B cell (primary cell): ENCODE data around the gene HSDL2. TPM values are rescaled to one million over a fixed set of nuclear protein-coding genes. Genes with fewer than 3 reads are reported as not detected.

Experiments
- ATAC-seq: fragments of 200-7000 bp; cut with Tn5 transposase; one replicate; pipeline ENCODE4 v1.10.0; 2021; ENCODE audit warnings: low read depth, mild to moderate bottlenecking, moderate number of reproducible peaks, moderate library complexity
- CTCF ChIA-PET: fragments of 350-600 bp; sonication (Branson Sonifier 250); formaldehyde crosslinking; loops from one replicate; lab custom pipeline; 2021; ENCODE audit warnings: antibody characterized with exemption, inconsistent platforms; lab: Charles Lee
- POLR2A ChIA-PET: fragments of 350-600 bp; sonication (Branson Sonifier 250); formaldehyde crosslinking; loops from one replicate; lab custom pipeline; 2021; ENCODE audit warnings: antibody characterized with exemption; lab: Charles Lee
- DNase-seq: peaks from one replicate; pipeline ENCODE4 v3.0.0; 2013
- H2AFZ ChIP-seq: 2 replicates; pipeline ENCODE4 v1.6.1; 2012; ENCODE audit warnings: mild to moderate bottlenecking, low read depth, low read length; ENCODE audit not compliant: insufficient read depth, poor library complexity, severe bottlenecking
- H3K27ac ChIP-seq, 2 donors: 1 replicate in 1 of 2; 2 replicates in 1 of 2; pipeline ENCODE4 v1.5.1; 2012 to 2013; ENCODE audit warnings: low read length in 2 of 2, mild to moderate bottlenecking in 2 of 2, moderate library complexity in 1 of 2
- H3K27me3 ChIP-seq, 4 experiments: fragments of 200-600 bp in 1 of 4; sonication (generic) in 1 of 4; replicated peaks in 1 of 4; 1 replicate in 2 of 4; 2 replicates in 2 of 4; pipeline versions ENCODE4 v1.6.1 to v1.7.0; 2013 to 2016; ENCODE audit warnings: low read length in 3 of 4, mild to moderate bottlenecking in 2 of 4, mixed read lengths in 1 of 4, moderate library complexity in 1 of 4; ENCODE audit not compliant: insufficient read depth in 4 of 4, control insufficient read depth in 3 of 4; ENCODE audit errors: control extremely low read depth in 1 of 4
- H3K36me3 ChIP-seq, 2 experiments: replicated peaks in 1 of 2; 1 replicate in 1 of 2; 2 replicates in 1 of 2; pipeline versions ENCODE4 v1.6.1 to v1.7.1; 2013; ENCODE audit warnings: low read length in 1 of 2; ENCODE audit not compliant: insufficient read depth in 2 of 2, control insufficient read depth in 1 of 2; ENCODE audit errors: control extremely low read depth in 1 of 2, extremely low read depth in 1 of 2
- H3K4me1 ChIP-seq, 2 donors: fragments of 200-600 bp in 1 of 2; sonication (generic) in 1 of 2; 1 replicate in 1 of 2; 2 replicates in 1 of 2; pipeline versions ENCODE4 v1.5.1 to v1.6.1; 2013 to 2017; ENCODE audit warnings: low read length in 2 of 2; ENCODE audit not compliant: control insufficient read depth in 2 of 2, insufficient read depth in 2 of 2
- H3K4me2 ChIP-seq: replicated peaks from 2 replicates; pipeline ENCODE3; 2012; ENCODE audit warnings: mild to moderate bottlenecking, low read depth, low read length; ENCODE audit not compliant: poor library complexity, severe bottlenecking
- H3K4me3 ChIP-seq, 5 experiments: fragments of 200-600 bp in 1 of 5; sonication (generic) in 1 of 5; 1 replicate in 3 of 5; 2 replicates in 2 of 5; pipeline versions ENCODE4 v1.5.1 to v1.7.0; 2011 to 2016; ENCODE audit warnings: low read length in 4 of 5, mild to moderate bottlenecking in 4 of 5, low read depth in 2 of 5, control low read depth in 1 of 5, moderate library complexity in 1 of 5; ENCODE audit not compliant: insufficient read depth in 1 of 5; ENCODE audit errors: control extremely low read depth in 1 of 5, extremely low read depth in 1 of 5
- H3K79me2 ChIP-seq: fragments of 200-600 bp; sonication (generic); one replicate; pipeline ENCODE4 v1.6.0; 2016; ENCODE audit warnings: low read length; ENCODE audit not compliant: control insufficient read depth, insufficient read depth
- H3K9ac ChIP-seq: fragments of 200-600 bp; sonication (generic); 2 replicates; pipeline ENCODE4 v1.6.1; 2017; ENCODE audit warnings: mild to moderate bottlenecking, low read length, moderate library complexity
- H3K9me3 ChIP-seq, 3 donors: one replicate each; pipeline versions ENCODE4 v1.6.1 to v1.7.1; 2013; ENCODE audit warnings: low read length in 2 of 3; ENCODE audit not compliant: control insufficient read depth in 2 of 3, insufficient read depth in 1 of 3; ENCODE audit errors: control extremely low read depth in 1 of 3
- H4K20me1 ChIP-seq: 2 replicates; pipeline ENCODE4 v1.6.0; 2012; ENCODE audit warnings: mild to moderate bottlenecking, low read length; ENCODE audit not compliant: insufficient read depth, control insufficient read depth, poor library complexity, severe bottlenecking
- H3K27ac Mint-ChIP-seq: one replicate; pipeline ENCODE4 v1.8.0; 2021; ENCODE audit warnings: mixed read lengths
- H3K27me3 Mint-ChIP-seq: one replicate; pipeline ENCODE4 v1.8.0; 2021; ENCODE audit warnings: mixed read lengths
- H3K4me1 Mint-ChIP-seq: one replicate; pipeline ENCODE4 v1.8.0; 2021; ENCODE audit warnings: mixed read lengths
- H3K4me3 Mint-ChIP-seq: one replicate; pipeline ENCODE4 v1.8.0; 2021; ENCODE audit warnings: mixed read lengths
- H3K9me3 Mint-ChIP-seq: one replicate; pipeline ENCODE4 v1.8.0; 2022; ENCODE audit warnings: mixed read lengths; ENCODE audit not compliant: insufficient read depth
- EZH2 ChIP-seq: IDR thresholded peaks from 2 replicates; pipeline ENCODE4 v1.6.1; 2012; ENCODE audit warnings: borderline replicate concordance, low read depth, mild to moderate bottlenecking, moderate library complexity, low read length; ENCODE audit not compliant: insufficient read depth, poor library complexity, severe bottlenecking
- WGBS: methylation state at CpG from one replicate; pipeline ENCODE4 v1.1.5; 2013; ENCODE audit warnings: missing lambda C conversion rate; ENCODE audit not compliant: insufficient coverage; 5-methylcytosine and 5-hydroxymethylcytosine counted together
- intact Hi-C: fragments of 100-400 bp; cut with micrococcal nuclease; formaldehyde crosslinking; loops from one replicate; pipeline ENCODE4 v1.10.0; 2022
- polyA plus RNA-seq: library from polyadenylated mRNA; depleted of rRNA; stranded (reverse); fragments of >200 nt; gene quantifications from 2 replicates; pipeline ENCODE4 v1.2.3, GENCODE V29; 2012
- total RNA-seq, 2 donors: library from RNA; stranded (reverse); fragments of 120-200 nt in 1 of 2; gene quantifications; 1 replicate in 1 of 2; 2 replicates in 1 of 2; pipeline versions ENCODE4 v1.2.3 to v1.2.4, GENCODE V29; 2013 to 2022
- TF ChIP-seq, protein P1 (sequence below): fragments of 200-600 bp; IDR thresholded peaks from one replicate; pipeline ENCODE4 v1.8.0; 2022; ENCODE audit warnings: antibody characterized with exemption, mild to moderate bottlenecking

HSDL2 gene
- total and polyA plus RNA-seq, 2 donors (not counting 1 experiment from before 2014, with no cell fraction given) = 5.8 to 11.7 TPM

DNA sequence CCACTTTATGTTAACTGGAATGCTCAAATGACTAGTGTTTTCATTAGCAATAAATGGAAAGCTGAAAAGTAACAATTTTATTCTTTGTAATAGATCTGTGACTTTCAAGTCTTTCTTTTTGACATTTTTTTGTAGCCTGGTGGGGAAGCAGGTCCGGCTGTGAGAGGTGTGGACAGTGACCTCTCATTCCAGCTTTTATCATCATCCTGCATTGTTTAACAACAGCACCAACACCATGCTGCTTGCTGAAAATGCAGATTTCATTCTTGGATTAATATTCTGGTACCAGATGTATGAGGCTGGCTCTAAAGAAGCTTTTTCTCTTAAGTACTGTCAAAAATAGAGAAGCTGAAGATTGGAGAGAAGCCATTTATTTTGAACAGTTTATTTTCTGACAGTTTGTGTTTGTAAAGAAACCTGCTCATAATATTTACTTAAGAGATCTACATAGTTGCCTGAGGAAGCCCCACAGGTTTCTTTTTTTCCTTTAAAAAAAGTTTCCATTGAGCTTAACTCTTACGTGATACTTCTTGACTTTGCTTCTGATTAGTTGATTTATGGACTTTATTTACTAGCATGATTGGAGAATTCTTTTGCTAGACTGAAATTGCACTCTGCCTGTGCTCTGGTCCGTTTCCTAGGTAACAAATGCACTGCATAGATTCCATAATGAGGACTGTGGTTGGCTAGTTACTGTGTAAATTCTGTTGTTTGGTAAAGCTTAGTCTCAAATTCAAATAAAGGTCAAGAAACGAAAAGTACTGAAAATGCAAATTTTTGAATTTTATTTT, 110.2 kb downstream of the HSDL2 start:
- WGBS = 90% methylated on average over 2 of the region's 4 CpGs
- Histone ChIP-seq H3K4me2 (no peak overlapping the region), H4K20me1 (no peaks in the 10 kb centered on the region), H3K36me3 (no peaks in the 10 kb centered on the region), H3K9me3 (peaks cover 1 to 16% (median 13%) of the 10 kb centered on the region in 3 donors), H3K9ac (no peak overlapping the region), H3K27ac (no peak overlapping the region), H3K4me3 (no peak overlapping the region), H3K79me2 (peaks cover 9% of the 10 kb centered on the region), H3K27me3 (no peaks in the 10 kb centered on the region), H3K4me1 (peaks cover 5 to 13% of the 10 kb centered on the region in 2 donors), H2AFZ (no peak overlapping the region)
- no peak for ATAC-seq
- H3K4me3 Mint-ChIP-seq = no peak overlapping the region
- no peak overlapping the region for H3K27ac Mint-ChIP-seq
- DNase-seq = no peak
- intact Hi-C loops = loop anchor here (5.0 to 10.0 kb wide), 2 partner anchors 317 to 585 kb away; no protein-coding TSS in a partner anchor
- H3K4me1 Mint-ChIP-seq = peaks cover 23% of the 10 kb centered on the region
- no peak for TF ChIP-seq EZH2
- TF ChIP-seq, protein P1, sequence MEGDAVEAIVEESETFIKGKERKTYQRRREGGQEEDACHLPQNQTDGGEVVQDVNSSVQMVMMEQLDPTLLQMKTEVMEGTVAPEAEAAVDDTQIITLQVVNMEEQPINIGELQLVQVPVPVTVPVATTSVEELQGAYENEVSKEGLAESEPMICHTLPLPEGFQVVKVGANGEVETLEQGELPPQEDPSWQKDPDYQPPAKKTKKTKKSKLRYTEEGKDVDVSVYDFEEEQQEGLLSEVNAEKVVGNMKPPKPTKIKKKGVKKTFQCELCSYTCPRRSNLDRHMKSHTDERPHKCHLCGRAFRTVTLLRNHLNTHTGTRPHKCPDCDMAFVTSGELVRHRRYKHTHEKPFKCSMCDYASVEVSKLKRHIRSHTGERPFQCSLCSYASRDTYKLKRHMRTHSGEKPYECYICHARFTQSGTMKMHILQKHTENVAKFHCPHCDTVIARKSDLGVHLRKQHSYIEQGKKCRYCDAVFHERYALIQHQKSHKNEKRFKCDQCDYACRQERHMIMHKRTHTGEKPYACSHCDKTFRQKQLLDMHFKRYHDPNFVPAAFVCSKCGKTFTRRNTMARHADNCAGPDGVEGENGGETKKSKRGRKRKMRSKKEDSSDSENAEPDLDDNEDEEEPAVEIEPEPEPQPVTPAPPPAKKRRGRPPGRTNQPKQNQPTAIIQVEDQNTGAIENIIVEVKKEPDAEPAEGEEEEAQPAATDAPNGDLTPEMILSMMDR = no peak
- H3K9me3 Mint-ChIP-seq = peaks cover 7% of the 10 kb centered on the region
- H3K27me3 Mint-ChIP-seq = no peaks in the 10 kb centered on the region
- ChIA-PET CTCF (interaction anchor here (1.5 kb wide), 1 partner anchor 303 kb away, joined by 8 read pairs; no protein-coding TSS in a partner anchor), POLR2A (no interaction called here)
